LNCAP (cell line): ENCODE results near the gene TSC22D2.

Experiments used
- TF ChIP-seq, protein P1 (sequence below): fragments of 450-650 bp; IDR thresholded peaks from 2 replicates; pipeline ENCODE4 v1.5.1; 2017; ENCODE audit warnings: mild to moderate bottlenecking

TSC22D2 gene

DNA sequence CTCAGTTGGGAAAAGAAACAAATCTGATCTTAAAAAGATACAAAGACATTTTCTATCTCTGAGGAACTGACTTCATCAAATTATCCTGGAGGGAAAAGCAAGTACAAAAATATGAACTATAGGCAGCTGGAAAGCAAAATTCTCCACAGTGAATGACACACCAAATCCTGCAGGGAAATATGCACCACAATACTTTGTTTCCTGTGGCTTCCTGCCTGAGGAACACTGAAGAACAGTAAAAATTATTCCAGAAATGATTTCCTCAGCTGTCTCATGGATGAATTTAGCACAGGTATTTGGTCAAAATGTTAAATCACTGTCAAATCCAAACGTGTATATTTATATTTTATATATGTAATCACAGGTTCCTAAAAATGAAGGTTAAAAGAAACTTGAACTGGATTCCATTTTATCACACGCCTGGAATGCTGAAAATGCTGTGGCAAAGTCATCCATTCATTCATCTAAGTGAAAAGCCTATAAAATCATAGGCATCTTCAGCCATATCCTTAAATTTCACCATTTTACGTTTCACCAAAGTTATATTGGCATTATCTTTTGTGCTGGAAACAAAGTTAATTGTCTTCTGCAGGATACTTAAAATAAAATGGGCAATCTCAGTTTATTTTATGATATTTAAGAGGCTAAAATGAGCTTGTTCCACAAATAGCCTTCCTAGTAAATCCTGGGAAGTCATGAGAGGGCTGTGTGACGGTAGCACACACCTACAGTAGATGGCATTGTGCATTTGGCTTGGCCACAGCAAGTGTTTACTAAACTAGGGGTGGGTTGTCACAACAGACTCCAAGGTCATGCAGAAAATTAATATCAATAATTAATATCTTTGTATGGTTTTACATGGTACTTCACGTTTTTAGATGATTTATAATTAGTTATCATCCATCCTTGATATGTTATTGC, 19.3 kb upstream of the TSC22D2 start:
- TF ChIP-seq, protein P1, sequence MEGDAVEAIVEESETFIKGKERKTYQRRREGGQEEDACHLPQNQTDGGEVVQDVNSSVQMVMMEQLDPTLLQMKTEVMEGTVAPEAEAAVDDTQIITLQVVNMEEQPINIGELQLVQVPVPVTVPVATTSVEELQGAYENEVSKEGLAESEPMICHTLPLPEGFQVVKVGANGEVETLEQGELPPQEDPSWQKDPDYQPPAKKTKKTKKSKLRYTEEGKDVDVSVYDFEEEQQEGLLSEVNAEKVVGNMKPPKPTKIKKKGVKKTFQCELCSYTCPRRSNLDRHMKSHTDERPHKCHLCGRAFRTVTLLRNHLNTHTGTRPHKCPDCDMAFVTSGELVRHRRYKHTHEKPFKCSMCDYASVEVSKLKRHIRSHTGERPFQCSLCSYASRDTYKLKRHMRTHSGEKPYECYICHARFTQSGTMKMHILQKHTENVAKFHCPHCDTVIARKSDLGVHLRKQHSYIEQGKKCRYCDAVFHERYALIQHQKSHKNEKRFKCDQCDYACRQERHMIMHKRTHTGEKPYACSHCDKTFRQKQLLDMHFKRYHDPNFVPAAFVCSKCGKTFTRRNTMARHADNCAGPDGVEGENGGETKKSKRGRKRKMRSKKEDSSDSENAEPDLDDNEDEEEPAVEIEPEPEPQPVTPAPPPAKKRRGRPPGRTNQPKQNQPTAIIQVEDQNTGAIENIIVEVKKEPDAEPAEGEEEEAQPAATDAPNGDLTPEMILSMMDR: no peak

DNA sequence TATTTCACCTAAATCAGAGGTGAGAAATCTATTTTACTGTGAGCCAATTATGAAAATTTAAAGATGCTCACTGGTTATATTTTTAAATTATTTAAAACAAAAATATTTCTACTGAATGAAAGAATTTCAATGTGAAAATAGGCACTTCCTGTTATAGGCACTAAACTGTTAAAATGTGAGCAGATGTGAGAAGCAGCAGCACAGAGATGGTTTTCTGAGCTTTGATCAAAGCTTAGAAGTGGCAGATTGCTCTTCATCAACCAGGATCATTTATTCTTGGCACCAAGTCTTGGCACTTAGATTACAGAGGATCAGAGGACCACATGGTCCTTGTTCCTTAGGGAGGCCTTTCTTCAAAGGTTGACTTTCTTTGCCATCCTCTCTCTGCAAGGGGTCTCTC, 18.0 kb upstream of the TSC22D2 start:
- TF ChIP-seq, protein P1: no peak

DNA sequence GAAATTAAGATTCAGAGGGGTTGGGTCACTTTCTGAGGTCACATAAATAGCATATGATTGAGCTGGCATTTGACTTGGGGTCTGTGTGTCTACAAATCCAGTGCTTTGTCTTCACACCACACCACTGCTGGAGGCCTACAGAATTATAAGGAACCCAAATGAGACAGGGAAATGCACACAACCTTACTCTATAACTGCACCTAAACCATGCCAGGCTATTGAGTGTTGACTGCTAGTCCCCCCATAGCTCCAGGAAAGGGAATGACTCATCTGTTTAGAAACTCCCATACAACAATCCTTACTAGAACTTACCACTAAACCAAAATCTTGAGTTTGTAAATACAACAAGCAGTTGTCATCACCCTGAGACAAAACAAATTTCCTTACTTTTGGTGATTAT, 16.9 kb upstream of the TSC22D2 start:
- TF ChIP-seq, protein P1: no peak

DNA sequence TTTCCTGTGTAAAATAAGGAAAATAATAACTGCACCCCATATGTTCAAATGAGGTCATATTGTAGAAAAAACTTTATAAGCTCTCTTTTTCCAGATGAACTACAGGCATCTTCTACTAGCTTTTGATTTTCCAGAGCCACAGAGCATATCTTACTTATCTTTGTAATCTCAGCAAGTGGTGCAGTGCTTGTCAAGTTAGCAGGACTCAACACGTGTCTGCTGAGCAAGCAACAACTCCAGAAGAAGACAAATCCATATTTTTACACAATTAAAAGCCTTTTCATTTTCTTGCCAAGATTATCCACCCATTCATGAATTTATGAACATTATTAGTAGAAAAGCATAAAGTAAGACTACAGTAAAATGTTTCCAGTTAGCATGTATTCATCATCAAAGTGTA, 14.4 kb upstream of the TSC22D2 start:
- TF ChIP-seq, protein P1: no peak

DNA sequence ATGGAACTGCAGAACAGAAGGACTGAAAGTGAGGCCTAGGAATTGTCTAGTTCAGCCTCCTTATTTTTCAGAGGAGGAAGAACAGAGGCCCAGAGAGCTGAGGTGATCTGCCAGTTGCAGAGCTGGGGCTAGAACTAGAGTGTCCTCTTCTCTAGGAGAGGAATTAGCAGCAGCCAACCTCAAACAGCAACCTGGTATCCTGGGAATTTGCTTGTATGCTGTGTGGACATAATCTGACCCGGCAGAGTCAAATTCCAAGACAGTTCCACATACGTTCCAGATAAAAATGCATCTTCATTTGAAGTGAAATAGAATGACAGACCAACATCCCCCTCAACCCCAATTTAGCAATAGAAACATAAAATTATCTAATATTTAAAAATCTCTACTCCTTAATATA, 13.5 kb upstream of the TSC22D2 start:
- TF ChIP-seq, protein P1: no peak

DNA sequence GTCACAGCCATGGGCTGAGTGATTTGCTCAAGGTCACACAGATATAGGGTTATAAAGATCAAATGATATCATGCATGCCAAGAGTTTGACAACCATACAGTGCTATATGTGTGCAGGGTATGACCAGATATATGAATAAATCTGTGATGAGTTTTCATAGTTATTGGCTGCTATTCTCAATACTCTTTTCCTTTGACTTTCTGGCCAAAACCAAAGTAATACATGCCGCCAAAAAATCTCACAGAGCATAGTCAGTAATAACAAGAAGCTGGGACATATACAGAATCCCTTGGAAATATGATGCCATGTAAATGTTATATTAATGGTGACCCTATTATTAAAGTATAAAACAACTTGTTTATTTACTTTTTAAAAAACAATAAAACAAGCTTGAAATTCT, 11.6 kb upstream of the TSC22D2 start:
- TF ChIP-seq, protein P1: no peak

DNA sequence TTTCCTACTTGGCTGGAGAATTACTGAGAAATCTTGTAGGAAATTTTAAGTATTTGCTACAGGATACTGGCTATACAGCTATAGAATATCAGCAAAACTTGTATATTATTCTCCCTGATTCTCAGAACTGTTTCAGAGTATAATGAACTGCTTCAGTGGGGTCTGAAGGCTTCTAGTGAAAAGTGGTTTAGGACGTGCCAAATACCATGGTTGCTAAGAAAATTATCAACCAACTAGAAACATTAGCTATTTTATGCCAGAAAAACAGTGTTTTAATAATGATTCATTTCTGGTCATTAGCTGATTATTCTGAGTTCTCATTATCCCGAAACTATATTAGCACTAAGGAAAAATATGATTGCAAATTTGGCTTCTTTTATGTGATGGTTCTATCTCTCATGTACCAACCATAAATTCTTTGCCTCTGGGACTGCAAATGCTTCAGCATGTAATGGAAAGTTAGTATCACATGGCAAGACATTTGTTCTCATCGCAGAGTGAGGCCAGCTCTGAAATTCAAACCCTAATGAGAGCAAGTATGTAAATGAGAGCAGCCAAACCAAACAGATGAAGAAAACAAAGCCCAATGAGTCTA, 11.0 kb upstream of the TSC22D2 start:
- TF ChIP-seq, protein P1: no peak
